Parathyroid adenoma (tissue), 2 donors: ENCODE data around the gene TWIST2.

Experiments
- H2AFZ ChIP-seq: fragments of 300-600 bp; sonication (generic); one replicate; pipeline ENCODE4 v1.7.0; 2017; ENCODE audit warnings: antibody characterized with exemption, mild to moderate bottlenecking
- H3K27ac ChIP-seq: fragments of 300-600 bp; sonication (generic); one replicate; pipeline ENCODE4 v1.7.0; 2017
- H3K27me3 ChIP-seq: fragments of 300-600 bp; sonication (generic); one replicate; pipeline ENCODE4 v1.7.0; 2017; ENCODE audit warnings: low read length; ENCODE audit not compliant: control insufficient read depth, insufficient read depth
- H3K36me3 ChIP-seq: fragments of 300-600 bp; sonication (generic); one replicate; pipeline ENCODE4 v1.7.0; 2017; ENCODE audit warnings: low read length; ENCODE audit not compliant: control insufficient read depth, insufficient read depth
- H3K4me1 ChIP-seq: fragments of 300-600 bp; sonication (generic); one replicate; pipeline ENCODE4 v1.7.0; 2017; ENCODE audit warnings: control low read depth
- H3K4me2 ChIP-seq: fragments of 300-600 bp; sonication (generic); one replicate; pipeline ENCODE4 v1.7.0; 2017; ENCODE audit warnings: low read length
- H3K4me3 ChIP-seq: fragments of 300-600 bp; sonication (generic); one replicate; pipeline ENCODE4 v1.7.0; 2017; ENCODE audit warnings: low read depth, low read length
- H3K79me2 ChIP-seq: fragments of 300-600 bp; sonication (generic); one replicate; pipeline ENCODE4 v1.7.0; 2017; ENCODE audit warnings: control low read depth
- H3K9ac ChIP-seq: fragments of 300-600 bp; sonication (generic); one replicate; pipeline ENCODE4 v1.7.0; 2017; ENCODE audit warnings: mild to moderate bottlenecking
- H3K9me3 ChIP-seq: fragments of 300-600 bp; sonication (generic); one replicate; pipeline ENCODE4 v1.7.0; 2017; ENCODE audit warnings: low read length; ENCODE audit not compliant: control insufficient read depth
- TF ChIP-seq, protein P1 (sequence below): fragments of 300-600 bp; sonication (generic); IDR thresholded peaks from one replicate; pipeline ENCODE4 v1.7.0; 2017; ENCODE audit warnings: antibody characterized with exemption, mild to moderate bottlenecking
- donor health status: primary hyperparathyroidism.

Gene TWIST2

DNA sequence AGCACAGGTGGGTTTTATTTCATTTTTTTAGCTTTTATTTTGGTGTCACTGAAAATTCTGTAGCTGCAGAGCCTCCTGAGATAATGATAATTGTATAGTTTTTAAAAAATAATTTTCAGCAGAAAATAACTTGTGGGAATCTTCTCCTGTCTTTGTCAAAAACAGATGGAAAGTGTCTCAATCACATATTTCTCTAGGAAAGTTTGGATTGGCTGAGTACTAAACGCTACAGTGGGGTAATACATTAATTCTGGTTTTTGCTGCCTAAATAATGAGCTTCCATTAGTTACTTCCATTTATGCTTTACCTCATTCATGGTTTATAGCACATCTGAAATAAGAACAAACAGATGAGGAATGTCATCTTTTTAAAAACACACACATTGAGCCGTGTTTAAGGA, 2.2 kb downstream of the TWIST2 start:
- H3K4me3 ChIP-seq = no peak overlapping the region
- no peaks in the 10 kb centered on the region for H3K36me3 ChIP-seq
- TF ChIP-seq, protein P1, sequence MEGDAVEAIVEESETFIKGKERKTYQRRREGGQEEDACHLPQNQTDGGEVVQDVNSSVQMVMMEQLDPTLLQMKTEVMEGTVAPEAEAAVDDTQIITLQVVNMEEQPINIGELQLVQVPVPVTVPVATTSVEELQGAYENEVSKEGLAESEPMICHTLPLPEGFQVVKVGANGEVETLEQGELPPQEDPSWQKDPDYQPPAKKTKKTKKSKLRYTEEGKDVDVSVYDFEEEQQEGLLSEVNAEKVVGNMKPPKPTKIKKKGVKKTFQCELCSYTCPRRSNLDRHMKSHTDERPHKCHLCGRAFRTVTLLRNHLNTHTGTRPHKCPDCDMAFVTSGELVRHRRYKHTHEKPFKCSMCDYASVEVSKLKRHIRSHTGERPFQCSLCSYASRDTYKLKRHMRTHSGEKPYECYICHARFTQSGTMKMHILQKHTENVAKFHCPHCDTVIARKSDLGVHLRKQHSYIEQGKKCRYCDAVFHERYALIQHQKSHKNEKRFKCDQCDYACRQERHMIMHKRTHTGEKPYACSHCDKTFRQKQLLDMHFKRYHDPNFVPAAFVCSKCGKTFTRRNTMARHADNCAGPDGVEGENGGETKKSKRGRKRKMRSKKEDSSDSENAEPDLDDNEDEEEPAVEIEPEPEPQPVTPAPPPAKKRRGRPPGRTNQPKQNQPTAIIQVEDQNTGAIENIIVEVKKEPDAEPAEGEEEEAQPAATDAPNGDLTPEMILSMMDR = no peak
- H3K4me1 ChIP-seq = no peaks in the 10 kb centered on the region
- no peak overlapping the region for H3K27ac ChIP-seq
- no peak overlapping the region for H3K4me2 ChIP-seq
- no peak overlapping the region for H2AFZ ChIP-seq
- no peaks in the 10 kb centered on the region for H3K79me2 ChIP-seq
- H3K9ac ChIP-seq = no peak overlapping the region
- peaks cover 4% of the 10 kb centered on the region for H3K27me3 ChIP-seq
- H3K9me3 ChIP-seq = no peaks in the 10 kb centered on the region

DNA sequence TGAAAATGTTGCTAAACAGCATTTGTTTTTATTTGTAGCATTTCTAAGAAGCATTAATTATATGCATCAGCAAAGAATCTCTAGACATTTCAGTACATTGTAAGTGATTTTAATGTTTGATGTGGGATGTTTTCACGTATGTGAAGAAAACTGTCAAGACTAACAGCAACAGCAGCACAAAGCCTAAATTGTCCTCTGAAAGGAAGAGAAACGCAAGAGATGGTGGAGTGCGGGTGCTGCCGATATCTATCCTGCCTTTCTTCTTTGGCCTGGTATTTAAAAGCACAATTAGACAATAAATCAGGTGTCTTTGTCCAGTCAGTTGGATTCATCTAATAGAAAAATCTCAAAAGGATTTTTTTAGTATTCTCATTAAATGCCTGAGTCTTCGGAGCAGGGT, 3.1 kb downstream of the TWIST2 start:
- Histone ChIP-seq H3K79me2 (no peaks in the 10 kb centered on the region), H3K36me3 (no peaks in the 10 kb centered on the region), H3K9ac (no peak overlapping the region), H3K4me3 (no peak overlapping the region), H3K27ac (no peak overlapping the region), H3K4me2 (no peak overlapping the region), H3K9me3 (no peaks in the 10 kb centered on the region), H2AFZ (no peak overlapping the region), H3K4me1 (no peaks in the 10 kb centered on the region), H3K27me3 (peaks cover 4% of the 10 kb centered on the region)
- TF ChIP-seq, protein P1 = no peak

DNA sequence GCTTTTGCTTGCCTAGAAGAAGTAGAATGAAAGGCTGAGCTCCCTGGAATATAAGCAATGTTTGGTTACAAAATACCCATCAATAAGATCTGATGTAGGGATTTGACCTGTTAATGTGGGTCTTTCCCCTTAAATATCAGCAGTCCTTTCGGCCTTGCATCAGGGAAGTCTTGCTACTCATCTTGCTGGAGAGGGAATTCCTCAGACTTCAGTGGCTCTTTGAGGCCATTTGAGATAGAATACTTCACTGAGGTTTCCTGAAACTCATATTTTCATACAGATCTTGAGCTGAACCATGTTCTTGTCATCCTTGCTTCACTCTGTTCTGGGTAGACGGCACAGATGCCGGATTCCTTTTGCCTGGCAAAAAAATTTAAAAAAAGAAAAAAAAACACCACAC, 3.9 kb downstream of the TWIST2 start:
- H3K36me3 ChIP-seq = no peaks in the 10 kb centered on the region
- no peaks in the 10 kb centered on the region for H3K4me1 ChIP-seq
- no peak overlapping the region for H3K27ac ChIP-seq
- H3K9me3 ChIP-seq = no peaks in the 10 kb centered on the region
- no peaks in the 10 kb centered on the region for H3K79me2 ChIP-seq
- H3K9ac ChIP-seq = no peak overlapping the region
- peaks cover 2% of the 10 kb centered on the region for H3K27me3 ChIP-seq
- TF ChIP-seq, protein P1 = no peak
- H2AFZ ChIP-seq = no peak overlapping the region
- no peak overlapping the region for H3K4me2 ChIP-seq
- H3K4me3 ChIP-seq = no peak overlapping the region

DNA sequence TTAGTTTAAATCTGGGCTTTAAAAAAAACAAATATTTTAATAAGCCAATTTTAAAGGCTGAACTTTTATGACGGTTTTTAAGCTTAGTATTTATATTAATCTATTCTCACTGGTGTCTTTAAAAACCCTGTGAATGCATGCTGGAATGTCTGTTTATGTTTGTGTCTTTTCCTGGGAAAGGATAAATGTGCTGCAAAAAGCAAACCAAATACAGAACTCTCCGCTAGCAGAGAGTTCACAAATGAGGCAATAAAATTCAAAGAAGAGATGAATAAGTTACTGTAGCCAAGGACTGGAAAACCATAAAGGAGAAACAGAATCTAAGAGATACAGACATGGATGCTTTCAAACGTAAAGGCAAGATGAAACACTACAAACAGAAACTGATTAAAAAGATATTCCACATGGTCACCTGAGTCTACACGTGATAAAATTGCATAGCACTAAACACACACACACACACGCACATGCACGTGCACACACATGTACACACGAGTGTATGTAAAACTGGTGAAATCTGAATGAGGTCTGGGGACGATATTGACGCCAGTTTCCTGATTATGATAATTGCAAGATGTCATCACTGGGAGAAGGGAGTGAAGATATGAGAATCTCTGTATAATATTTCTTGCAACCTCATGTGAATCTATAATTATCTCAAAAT, 4.5 kb downstream of the TWIST2 start:
- no peak overlapping the region for H3K27ac ChIP-seq
- no peak overlapping the region for H3K9ac ChIP-seq

More for the DNA sequence above, 4.5 kb downstream of the TWIST2 start:
- H3K4me1 ChIP-seq = no peaks in the 10 kb centered on the region
- H3K36me3 ChIP-seq = no peaks in the 10 kb centered on the region
- TF ChIP-seq, protein P1 = no peak
- no peak overlapping the region for H2AFZ ChIP-seq
- H3K9me3 ChIP-seq = no peaks in the 10 kb centered on the region
- H3K4me2 ChIP-seq = no peak overlapping the region
- H3K4me3 ChIP-seq = no peak overlapping the region
- H3K79me2 ChIP-seq = no peaks in the 10 kb centered on the region
- H3K27me3 ChIP-seq = no peaks in the 10 kb centered on the region
